Tibial nerve (tissue), 4 donors: ENCODE measurements around the gene NCKAP1. TPM values are rescaled to one million over a fixed set of nuclear protein-coding genes. Genes with fewer than 3 reads are reported as not detected.

Experiments used
- DNase-seq, 2 donors: peaks; one replicate each; pipeline ENCODE4 v3.0.0-alpha.2; 2019; ENCODE audit warnings: low spot score in 2 of 2
- H3K27ac ChIP-seq, 4 donors: fragments of 200-600 bp; sonication (generic) in 3 of 4; one replicate each; pipeline ENCODE4 v1.5.1; 2017 to 2019; ENCODE audit warnings: mild to moderate bottlenecking in 1 of 4
- H3K27me3 ChIP-seq, 2 donors: fragments of 200-600 bp; sonication (generic) in 1 of 2; one replicate each; pipeline versions ENCODE4 v1.5.1 to v1.6.0; 2017 to 2019
- H3K36me3 ChIP-seq, 3 donors: fragments of 200-600 bp; sonication (generic); one replicate each; pipeline ENCODE4 v1.5.1; 2018 to 2019
- H3K4me1 ChIP-seq, 4 donors: fragments of 200-600 bp; sonication (generic) in 3 of 4; one replicate each; pipeline ENCODE4 v1.5.1; 2017 to 2019
- H3K4me3 ChIP-seq, 4 donors: fragments of 200-600 bp; sonication (generic) in 3 of 4; one replicate each; pipeline ENCODE4 v1.5.1; 2017 to 2019; ENCODE audit warnings: mild to moderate bottlenecking in 1 of 4, moderate library complexity in 1 of 4
- H3K9me3 ChIP-seq, 4 donors: fragments of 200-600 bp; sonication (generic) in 3 of 4; one replicate each; pipeline ENCODE4 v1.5.1; 2017 to 2019
- EP300 ChIP-seq, 2 donors: sonication (generic); formaldehyde crosslinking; IDR thresholded peaks; one replicate each; pipeline ENCODE4 v1.6.1; 2017; ENCODE audit warnings: antibody characterized with exemption in 2 of 2, mild to moderate bottlenecking in 1 of 2
- POLR2A ChIP-seq, 2 donors: fragments of 450-650 bp; IDR thresholded peaks; one replicate each; pipeline ENCODE4 v1.6.1; 2017; ENCODE audit warnings: antibody characterized with exemption in 2 of 2, mild to moderate bottlenecking in 2 of 2, moderate library complexity in 2 of 2
- WGBS, 2 donors: methylation state at CpG; one replicate each; pipeline ENCODE4 v1.1.5; 2018; 5-methylcytosine and 5-hydroxymethylcytosine counted together
- total RNA-seq, 4 donors: library from RNA; depleted of rRNA; stranded (reverse); fragments of >200 nt; gene quantifications; one replicate each; pipeline ENCODE4 v1.1.0, GENCODE V29; 2016
- TF ChIP-seq, protein P1 (sequence below), 5 experiments: fragments of 200-600 bp in 3 of 5; fragments of 450-650 bp in 2 of 5; sonication (generic) in 3 of 5; IDR thresholded peaks; one replicate each; pipeline ENCODE4 v1.5.1; 2016 to 2019; ENCODE audit warnings: antibody characterized with exemption in 5 of 5, mild to moderate bottlenecking in 3 of 5, moderate library complexity in 2 of 5

Gene NCKAP1
- total RNA-seq, 4 donors from 2014 or later, result 80.6 to 114 (median 85.6) TPM

DNA sequence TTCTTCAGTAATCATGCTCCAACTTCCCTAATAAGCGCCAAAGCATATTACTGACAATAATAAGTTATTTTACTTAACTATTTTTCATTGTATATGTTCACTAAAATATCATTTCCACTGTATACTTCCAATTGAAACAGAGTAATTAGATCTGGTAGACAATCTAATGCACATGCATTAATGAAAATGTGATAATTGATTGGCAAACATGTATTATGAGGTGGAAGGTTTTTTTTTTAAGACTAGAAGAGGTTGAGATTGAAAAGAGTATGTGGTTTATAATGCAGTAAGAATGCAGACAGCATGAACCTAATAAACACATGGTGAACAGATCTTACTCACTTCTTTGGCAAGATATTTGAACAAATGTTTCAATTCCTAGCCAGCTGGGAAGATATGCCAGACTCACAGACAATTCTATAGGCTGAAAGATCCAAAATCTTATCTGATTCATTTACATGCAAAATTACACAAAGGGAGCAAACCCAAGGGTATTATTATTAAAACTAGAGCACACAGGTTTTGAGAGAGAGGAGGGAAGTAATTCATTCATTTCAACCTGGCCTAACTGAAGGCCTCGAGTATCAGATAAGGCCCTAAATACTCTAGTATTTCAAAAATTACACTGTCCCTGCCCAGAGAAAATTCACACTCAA lies 2.8 kb downstream of the NCKAP1 start:
- Histone ChIP-seq H3K27me3 (no peaks in the 10 kb centered on the region), H3K36me3 (no peaks in the 10 kb centered on the region), H3K27ac (peak overlapping the region in 2 of 4 donors; percentile 96 to 99), H3K4me3 (peak overlapping the region in 1 of 4 donors; percentile 77), H3K9me3 (no peaks in the 10 kb centered on the region), H3K4me1 (peaks cover 0 to 71% (median 32%) of the 10 kb centered on the region in 4 donors)
- DNase-seq, result no peak
- TF ChIP-seq, protein P1, sequence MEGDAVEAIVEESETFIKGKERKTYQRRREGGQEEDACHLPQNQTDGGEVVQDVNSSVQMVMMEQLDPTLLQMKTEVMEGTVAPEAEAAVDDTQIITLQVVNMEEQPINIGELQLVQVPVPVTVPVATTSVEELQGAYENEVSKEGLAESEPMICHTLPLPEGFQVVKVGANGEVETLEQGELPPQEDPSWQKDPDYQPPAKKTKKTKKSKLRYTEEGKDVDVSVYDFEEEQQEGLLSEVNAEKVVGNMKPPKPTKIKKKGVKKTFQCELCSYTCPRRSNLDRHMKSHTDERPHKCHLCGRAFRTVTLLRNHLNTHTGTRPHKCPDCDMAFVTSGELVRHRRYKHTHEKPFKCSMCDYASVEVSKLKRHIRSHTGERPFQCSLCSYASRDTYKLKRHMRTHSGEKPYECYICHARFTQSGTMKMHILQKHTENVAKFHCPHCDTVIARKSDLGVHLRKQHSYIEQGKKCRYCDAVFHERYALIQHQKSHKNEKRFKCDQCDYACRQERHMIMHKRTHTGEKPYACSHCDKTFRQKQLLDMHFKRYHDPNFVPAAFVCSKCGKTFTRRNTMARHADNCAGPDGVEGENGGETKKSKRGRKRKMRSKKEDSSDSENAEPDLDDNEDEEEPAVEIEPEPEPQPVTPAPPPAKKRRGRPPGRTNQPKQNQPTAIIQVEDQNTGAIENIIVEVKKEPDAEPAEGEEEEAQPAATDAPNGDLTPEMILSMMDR (IDR thresholded peaks at IDR 0.05), result no peak
- TF ChIP-seq POLR2A (IDR thresholded peaks at IDR 0.05) (no peak), EP300 (IDR thresholded peaks at IDR 0.05) (no peak)
- 55 to 56% methylated on average over 2 of the region's 2 CpGs for WGBS, 2 donors

DNA sequence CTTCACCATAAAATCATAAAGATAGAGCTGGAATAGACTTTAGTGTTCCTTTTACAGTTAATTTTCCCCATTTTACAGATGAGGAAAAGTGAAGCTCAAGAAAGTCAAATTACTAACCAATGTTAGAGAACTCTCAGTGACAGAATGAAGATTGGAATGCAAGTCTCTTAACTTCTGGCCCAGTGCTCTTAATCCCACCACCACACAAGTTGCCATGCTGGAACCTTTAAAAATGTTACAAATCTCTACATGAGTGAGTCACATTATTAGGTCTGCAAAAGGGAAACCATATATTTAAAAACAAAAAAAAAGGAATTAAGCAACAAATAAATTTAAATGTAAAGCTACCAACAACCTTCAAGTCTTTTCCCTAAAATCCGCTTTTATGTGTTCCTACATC lies 3.5 kb downstream of the NCKAP1 start:
- TF ChIP-seq POLR2A (IDR thresholded peaks at IDR 0.05) (no peak), EP300 (IDR thresholded peaks at IDR 0.05) (no peak)
- TF ChIP-seq, protein P1 (IDR thresholded peaks at IDR 0.05), result no peak

DNA sequence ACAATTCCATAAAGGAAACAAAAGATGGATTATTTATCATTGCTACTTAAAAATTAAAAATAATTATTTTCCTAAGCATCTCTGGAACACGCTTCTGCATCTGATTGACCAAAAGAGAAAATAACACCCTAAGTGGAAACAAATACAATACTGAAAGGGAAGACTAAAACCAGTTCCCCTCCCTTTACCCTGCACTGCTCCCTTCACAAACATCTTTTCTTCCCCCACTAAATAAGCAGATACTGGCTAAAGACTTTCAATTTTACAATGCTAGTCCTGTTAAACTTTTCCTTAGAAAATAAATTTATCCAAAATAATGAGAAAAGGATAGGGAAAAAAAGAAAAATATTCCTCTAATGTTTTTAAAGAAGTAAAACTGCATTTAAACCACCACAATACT lies 4.3 kb downstream of the NCKAP1 start:
- 40 to 52% methylated on average over 1 of the region's 1 CpG for WGBS, 2 donors
- no peak for TF ChIP-seq EP300 (IDR thresholded peaks at IDR 0.05)

More for the DNA sequence above, 3.5 kb downstream of the NCKAP1 start:
- no peak for DNase-seq
- Histone ChIP-seq H3K4me1 (peaks cover 0 to 77% (median 35%) of the 10 kb centered on the region in 4 donors), H3K36me3 (no peaks in the 10 kb centered on the region), H3K27me3 (no peaks in the 10 kb centered on the region), H3K9me3 (no peaks in the 10 kb centered on the region), H3K27ac (peak overlapping the region in 2 of 4 donors; percentile 12 to 31), H3K4me3 (no peak overlapping the region)
- WGBS, 2 donors, result 97 to 100% methylated on average over 1 of the region's 1 CpG

DNA sequence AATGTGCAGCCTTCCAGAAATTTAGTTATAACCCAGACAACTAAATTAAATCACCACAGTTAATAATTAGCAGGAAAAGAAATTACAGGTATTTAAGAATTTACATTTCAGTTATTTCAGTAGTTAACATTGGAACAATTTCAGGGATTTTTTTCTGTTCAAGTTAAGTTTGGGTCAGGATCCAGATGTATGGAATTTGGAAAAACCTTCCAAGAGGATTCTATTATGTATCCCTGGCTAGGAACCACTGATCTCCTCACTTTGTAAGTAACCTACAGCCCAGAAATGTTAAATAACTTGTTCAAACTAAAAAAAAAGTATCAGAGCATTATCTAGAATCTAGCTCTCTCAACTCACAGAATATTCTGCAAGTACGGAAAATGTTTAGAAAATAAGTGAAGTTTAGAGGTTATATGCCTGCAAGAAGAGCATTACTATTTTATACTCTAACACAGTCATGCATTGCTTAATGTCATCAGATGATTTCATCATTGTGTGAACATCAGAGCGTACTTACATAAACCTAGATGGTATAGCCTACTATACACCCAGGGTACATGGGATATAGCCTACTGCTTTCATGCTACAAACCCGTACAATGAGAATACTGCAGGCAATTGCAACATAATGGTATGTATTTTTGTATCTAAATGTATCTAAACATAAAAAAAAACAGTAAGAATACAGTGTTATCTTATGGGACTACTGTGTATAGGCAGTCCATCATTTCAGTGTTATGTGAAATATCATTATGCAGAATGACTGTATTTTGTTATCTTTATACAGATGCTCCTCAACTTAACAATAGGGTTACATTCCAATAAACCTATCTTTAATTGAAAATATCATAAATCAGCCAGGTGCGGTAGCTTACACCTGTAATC lies 6.1 kb downstream of the NCKAP1 start:
- Histone ChIP-seq H3K9me3 (no peaks in the 10 kb centered on the region), H3K27me3 (no peaks in the 10 kb centered on the region), H3K4me1 (peaks cover 0 to 90% (median 39%) of the 10 kb centered on the region in 4 donors), H3K27ac (no peak overlapping the region), H3K36me3 (no peaks in the 10 kb centered on the region), H3K4me3 (no peak overlapping the region)
- 90 to 93% methylated on average over 4 of the region's 4 CpGs for WGBS, 2 donors
- no peak for DNase-seq
- TF ChIP-seq, protein P1 (IDR thresholded peaks at IDR 0.05), result no peak
- TF ChIP-seq EP300 (IDR thresholded peaks at IDR 0.05) (no peak), POLR2A (IDR thresholded peaks at IDR 0.05) (no peak)

More for the DNA sequence above, 4.3 kb downstream of the NCKAP1 start:
- H3K4me3 ChIP-seq, result no peak overlapping the region
- no peaks in the 10 kb centered on the region for H3K36me3 ChIP-seq
- peak overlapping the region in 1 of 4 donors; percentile 31 for H3K27ac ChIP-seq
- no peak for DNase-seq
- no peaks in the 10 kb centered on the region for H3K9me3 ChIP-seq
- H3K27me3 ChIP-seq, result no peaks in the 10 kb centered on the region
- peaks cover 0 to 81% (median 35%) of the 10 kb centered on the region in 4 donors for H3K4me1 ChIP-seq

DNA sequence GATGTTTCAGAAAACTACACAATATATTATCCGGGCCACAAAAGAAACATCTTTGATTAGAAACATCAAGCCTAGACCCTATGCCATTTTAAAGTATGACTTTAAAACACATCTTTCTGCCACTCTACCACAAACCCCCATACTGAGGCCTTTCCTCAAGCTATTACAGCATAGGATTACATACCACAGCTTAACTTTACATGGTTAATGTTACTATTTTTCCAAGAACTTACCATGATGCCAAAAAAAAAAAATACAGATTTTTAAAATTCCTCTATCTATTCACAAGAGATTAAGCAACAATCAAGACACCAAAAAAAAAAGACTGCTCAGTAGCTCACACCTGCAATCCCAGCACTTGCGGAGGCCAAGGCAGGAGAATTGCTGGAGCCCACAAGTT lies 9.0 kb downstream of the NCKAP1 start:
- no peaks in the 10 kb centered on the region for H3K36me3 ChIP-seq
- TF ChIP-seq, protein P1 (IDR thresholded peaks at IDR 0.05), result no peak
- no peak for TF ChIP-seq EP300 (IDR thresholded peaks at IDR 0.05)
- no peak for TF ChIP-seq POLR2A (IDR thresholded peaks at IDR 0.05)
- no peak for DNase-seq
- no peak overlapping the region for H3K27ac ChIP-seq
- H3K4me3 ChIP-seq, result no peak overlapping the region
- H3K27me3 ChIP-seq, result no peaks in the 10 kb centered on the region
- peaks cover 0 to 79% (median 15%) of the 10 kb centered on the region in 4 donors for H3K4me1 ChIP-seq
- no peaks in the 10 kb centered on the region for H3K9me3 ChIP-seq
- WGBS, 2 donors, result 85 to 91% methylated on average over 2 of the region's 2 CpGs
